ENCODE data around the gene URB2.
"Not testable (repeated sequence)": the region's sequence is repeated elsewhere in the genome, so short reads cannot be mapped to it uniquely, and the experiment has no call there.

Gene URB2

DNA sequence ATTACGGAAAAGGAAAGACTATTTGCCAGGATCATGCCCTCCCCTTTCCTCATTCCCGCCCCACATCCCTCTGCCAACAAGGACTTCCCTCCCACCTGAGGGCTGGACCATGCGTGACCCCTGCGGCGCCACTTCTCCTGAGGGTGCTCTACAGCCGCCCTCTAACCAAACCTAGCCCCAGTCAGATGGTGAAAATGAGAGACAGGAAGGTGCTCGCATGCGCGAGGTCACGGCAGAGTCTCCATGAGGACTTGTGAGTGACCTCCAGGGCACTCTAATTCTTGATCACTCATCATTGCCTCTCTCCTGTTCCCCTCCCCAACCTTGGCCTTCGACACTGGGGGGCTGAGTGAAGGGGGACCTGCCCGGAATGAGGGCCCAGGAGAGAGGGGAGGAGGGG is 32.2 kb upstream of the URB2 start:
- no peaks in the 10 kb centered on the region for H3K27me3 ChIP-seq (replicated peaks; ENCODE audit: insufficient read depth, low read length)
- H3K4me1 ChIP-seq (ENCODE audit: low read length), result no peaks in the 10 kb centered on the region
- H4K20me1 ChIP-seq (ENCODE audit: insufficient read depth, low read length), result no peaks in the 10 kb centered on the region

DNA sequence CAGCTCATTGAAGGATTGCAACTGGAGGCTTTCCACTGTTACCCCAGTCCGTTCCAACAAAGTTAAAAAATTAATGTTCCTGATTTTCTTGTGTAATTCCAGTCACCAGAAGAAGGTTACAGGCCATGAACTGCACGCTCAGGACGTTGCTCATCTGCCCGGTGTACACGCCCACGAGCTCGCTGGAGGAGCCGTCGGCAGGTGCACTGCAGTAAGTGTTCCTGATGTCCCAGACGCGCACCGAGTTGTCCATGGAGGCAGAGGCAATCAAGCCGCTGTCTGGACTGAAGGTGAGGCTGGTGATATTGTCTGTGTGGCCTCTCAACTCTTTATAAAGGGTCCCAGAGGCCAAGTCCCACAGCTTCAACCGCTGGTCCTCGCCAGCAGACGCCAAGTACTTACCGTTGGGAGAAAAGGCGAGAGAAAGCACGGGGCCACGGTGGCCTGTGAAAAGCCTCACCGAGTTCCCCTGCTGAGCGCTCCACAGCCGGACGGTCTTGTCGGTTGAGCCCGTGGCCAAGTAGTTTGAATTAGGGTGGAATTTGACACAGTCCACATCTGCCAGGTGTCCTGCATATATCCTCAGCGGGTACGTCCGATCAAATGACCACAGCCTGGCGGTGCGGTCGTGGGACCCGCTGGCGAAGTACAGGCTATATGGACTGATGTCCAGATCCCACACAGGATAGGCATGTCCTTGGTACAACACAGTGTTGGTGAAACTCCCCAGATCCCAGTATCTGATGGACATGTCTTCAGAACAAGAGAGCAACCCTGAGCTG is 31.6 kb upstream of the URB2 start:
- no peaks in the 10 kb centered on the region for H3K9me2 ChIP-seq (replicated peaks; ENCODE audit: insufficient read depth, low read length)
- H3K9ac ChIP-seq (ENCODE audit: low read length), result no peak overlapping the region
- H3K4me3 ChIP-seq (ENCODE audit: low read length), result no peak overlapping the region
- no peaks in the 10 kb centered on the region for H3K27me3 ChIP-seq (replicated peaks; ENCODE audit: insufficient read depth, low read length)
- 0 out of 2 replicates have a peak, but pooled peaks cover 6% of the 10 kb centered on the region for H3K36me3 ChIP-seq (replicated peaks; ENCODE audit: insufficient read depth, low read length)
- DNase-seq, result no peak
- no peak overlapping the region for H3K4me2 ChIP-seq (ENCODE audit: low read depth, low read length)
- H3K79me2 ChIP-seq (ENCODE audit: low read length), result peaks cover 30% of the 10 kb centered on the region
- H4K20me1 ChIP-seq (ENCODE audit: insufficient read depth, low read length), result no peaks in the 10 kb centered on the region
- TF ChIP-seq, protein P1, sequence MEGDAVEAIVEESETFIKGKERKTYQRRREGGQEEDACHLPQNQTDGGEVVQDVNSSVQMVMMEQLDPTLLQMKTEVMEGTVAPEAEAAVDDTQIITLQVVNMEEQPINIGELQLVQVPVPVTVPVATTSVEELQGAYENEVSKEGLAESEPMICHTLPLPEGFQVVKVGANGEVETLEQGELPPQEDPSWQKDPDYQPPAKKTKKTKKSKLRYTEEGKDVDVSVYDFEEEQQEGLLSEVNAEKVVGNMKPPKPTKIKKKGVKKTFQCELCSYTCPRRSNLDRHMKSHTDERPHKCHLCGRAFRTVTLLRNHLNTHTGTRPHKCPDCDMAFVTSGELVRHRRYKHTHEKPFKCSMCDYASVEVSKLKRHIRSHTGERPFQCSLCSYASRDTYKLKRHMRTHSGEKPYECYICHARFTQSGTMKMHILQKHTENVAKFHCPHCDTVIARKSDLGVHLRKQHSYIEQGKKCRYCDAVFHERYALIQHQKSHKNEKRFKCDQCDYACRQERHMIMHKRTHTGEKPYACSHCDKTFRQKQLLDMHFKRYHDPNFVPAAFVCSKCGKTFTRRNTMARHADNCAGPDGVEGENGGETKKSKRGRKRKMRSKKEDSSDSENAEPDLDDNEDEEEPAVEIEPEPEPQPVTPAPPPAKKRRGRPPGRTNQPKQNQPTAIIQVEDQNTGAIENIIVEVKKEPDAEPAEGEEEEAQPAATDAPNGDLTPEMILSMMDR (IDR thresholded peaks at IDR 0.05; ENCODE audit: low read length), result no peak
- TF ChIP-seq EZH2 (optimal IDR thresholded peaks at IDR 0.05; ENCODE audit: low read depth, low read length) (no peak), EZH2phosphoT487 (IDR thresholded peaks at IDR 0.05; ENCODE audit: low read length) (no peak)
- no peaks in the 10 kb centered on the region for H3F3A ChIP-seq (ENCODE audit: insufficient read depth, low read length)
- no peak overlapping the region for H3K27ac ChIP-seq (ENCODE audit: low read length)
- H2AFZ ChIP-seq (ENCODE audit: low read length), result no peak overlapping the region
- no peaks in the 10 kb centered on the region for H3K9me3 ChIP-seq (replicated peaks; ENCODE audit: insufficient read depth, low read length)
- H3K4me1 ChIP-seq (ENCODE audit: low read length), result no peaks in the 10 kb centered on the region

More for the DNA sequence above, 32.2 kb upstream of the URB2 start:
- Histone ChIP-seq H3K9me2 (replicated peaks; ENCODE audit: insufficient read depth, low read length) (no peaks in the 10 kb centered on the region), H3K4me3 (ENCODE audit: low read length) (no peak overlapping the region), H3K27ac (ENCODE audit: low read length) (no peak overlapping the region), H3K36me3 (replicated peaks; ENCODE audit: insufficient read depth, low read length) (0 out of 2 replicates have a peak, but pooled peaks cover 6% of the 10 kb centered on the region), H3K9ac (ENCODE audit: low read length) (no peak overlapping the region), H3K9me3 (replicated peaks; ENCODE audit: insufficient read depth, low read length) (no peaks in the 10 kb centered on the region), H3F3A (ENCODE audit: insufficient read depth, low read length) (no peaks in the 10 kb centered on the region), H2AFZ (ENCODE audit: low read length) (no peak overlapping the region), H3K79me2 (ENCODE audit: low read length) (peaks cover 24% of the 10 kb centered on the region), H3K4me2 (ENCODE audit: low read depth, low read length) (no peak overlapping the region)
- no peak for DNase-seq
- TF ChIP-seq EZH2phosphoT487 (IDR thresholded peaks at IDR 0.05; ENCODE audit: low read length), result no peak
- TF ChIP-seq, protein P1 (IDR thresholded peaks at IDR 0.05; ENCODE audit: low read length), result no peak

DNA sequence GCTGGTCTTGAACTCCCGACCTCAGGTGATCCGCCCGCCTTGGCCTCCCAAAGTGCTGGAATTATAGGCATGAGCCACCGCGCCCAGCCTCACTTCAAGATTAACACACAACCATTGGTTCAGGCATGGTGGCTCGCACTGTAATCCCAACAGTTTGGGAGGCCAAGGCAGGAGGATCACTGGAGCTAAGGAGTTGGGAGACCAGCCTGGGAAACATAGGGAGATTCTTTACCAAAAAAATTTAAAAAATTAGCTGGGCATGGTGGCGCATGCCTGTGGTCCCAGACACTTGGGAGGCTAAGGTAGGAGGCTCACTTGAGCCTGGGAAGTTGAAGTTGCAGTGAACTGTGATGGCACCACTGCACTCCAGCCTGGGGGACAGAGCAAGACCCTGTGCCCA is 30.2 kb upstream of the URB2 start:
- H3K9me2 ChIP-seq (replicated peaks; ENCODE audit: insufficient read depth, low read length); H3F3A ChIP-seq (ENCODE audit: insufficient read depth, low read length); H3K4me1 ChIP-seq (ENCODE audit: low read length); H3K4me2 ChIP-seq (ENCODE audit: low read depth, low read length); H3K9me3 ChIP-seq (replicated peaks; ENCODE audit: insufficient read depth, low read length); H3K4me3 ChIP-seq (ENCODE audit: low read length); H3K36me3 ChIP-seq (replicated peaks; ENCODE audit: insufficient read depth, low read length); H2AFZ ChIP-seq (ENCODE audit: low read length); DNase-seq; H3K27ac ChIP-seq (ENCODE audit: low read length); H3K27me3 ChIP-seq (replicated peaks; ENCODE audit: insufficient read depth, low read length); H4K20me1 ChIP-seq (ENCODE audit: insufficient read depth, low read length); H3K9ac ChIP-seq (ENCODE audit: low read length): not testable (repeated sequence)
- peaks cover 42% of the 10 kb centered on the region for H3K79me2 ChIP-seq (ENCODE audit: low read length)

Data from MM.1S (cell line).